Stimulated activated CD4-positive, alpha-beta T cell treated with anti-CD3 and anti-CD28 coated beads, Interleukin-4, amount 100 ng/mL, for 1 hour (primary cell): ENCODE results near the gene PCSK9.

Experiments
- DNase-seq: peaks from one replicate; pipeline ENCODE4 v3.0.0-alpha.2; 2020

PCSK9 gene

GRCh38 chr1:55044617-55045397 lies 5.5 kb downstream of the PCSK9 start:
- DNase-seq = no peak

- DNase-seq = no peak
Measured at GRCh38 chr1:55045430-55045829, 6.1 kb downstream of the PCSK9 start.

DNA sequence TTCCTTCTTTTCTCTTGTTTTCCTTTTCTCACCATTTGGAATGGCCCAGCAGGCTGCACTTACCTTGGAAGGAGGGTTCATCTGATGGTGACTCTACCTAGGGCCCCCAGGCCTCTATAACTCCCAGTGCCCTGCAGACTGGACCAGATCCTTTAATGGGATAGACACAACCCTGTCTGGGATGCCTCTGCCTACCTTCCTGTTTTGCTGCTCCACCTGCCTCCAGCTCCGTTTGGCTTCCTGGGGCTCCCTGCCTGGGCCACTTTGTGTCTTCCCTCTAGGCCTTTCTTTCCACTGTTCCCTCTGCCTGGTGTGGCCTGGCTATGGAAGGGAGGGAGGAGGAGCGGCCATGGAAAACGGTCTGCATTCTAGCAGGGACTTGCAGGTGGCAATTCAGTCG lies 7.5 kb downstream of the PCSK9 start:
- no peak for DNase-seq

DNA sequence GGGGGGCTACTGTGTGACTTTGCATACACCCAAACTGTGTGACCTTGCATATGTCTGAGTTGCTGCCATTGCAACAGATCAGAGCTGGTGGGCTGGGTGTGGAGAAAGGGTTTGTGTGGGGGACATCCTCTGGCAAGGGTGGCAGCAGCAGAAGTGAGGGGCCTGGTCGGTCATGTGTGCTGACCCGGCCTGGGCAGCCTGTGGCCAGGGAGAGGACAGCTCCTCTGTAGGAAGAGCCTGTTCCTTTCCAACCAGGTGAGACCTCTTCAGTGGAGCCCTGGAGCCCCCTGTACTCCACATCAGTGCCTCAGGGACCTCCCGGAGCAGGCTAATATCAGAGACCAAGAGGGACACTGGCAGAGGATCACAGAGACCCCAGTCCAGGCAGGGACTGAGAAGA lies 8.3 kb downstream of the PCSK9 start:
- DNase-seq = no peak

- DNase-seq = no peak
Measured at GRCh38 chr1:55048453-55049270, 9.3 kb downstream of the PCSK9 start.

- no peak for DNase-seq
Measured at GRCh38 chr1:55049271-55049913, 10.0 kb downstream of the PCSK9 start.

DNA sequence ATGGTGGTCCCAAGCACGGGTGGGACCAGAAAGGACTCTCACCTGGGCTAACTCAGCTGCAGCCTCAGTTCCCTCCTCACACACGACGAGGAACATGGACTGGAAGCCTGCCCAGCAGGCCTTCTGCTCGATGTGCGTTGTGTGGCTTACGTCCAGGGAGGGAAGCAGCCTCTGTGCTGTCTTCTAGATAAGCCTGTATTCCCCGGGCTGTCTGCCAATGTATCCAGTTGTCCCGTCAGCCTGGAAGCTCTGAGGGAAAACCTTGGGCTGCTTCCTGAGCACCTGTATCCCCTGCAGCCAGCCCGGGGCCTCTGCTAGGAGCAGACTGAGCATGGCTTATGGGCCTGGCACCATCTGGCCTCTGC lies 10.5 kb downstream of the PCSK9 start:
- no peak for DNase-seq

DNA sequence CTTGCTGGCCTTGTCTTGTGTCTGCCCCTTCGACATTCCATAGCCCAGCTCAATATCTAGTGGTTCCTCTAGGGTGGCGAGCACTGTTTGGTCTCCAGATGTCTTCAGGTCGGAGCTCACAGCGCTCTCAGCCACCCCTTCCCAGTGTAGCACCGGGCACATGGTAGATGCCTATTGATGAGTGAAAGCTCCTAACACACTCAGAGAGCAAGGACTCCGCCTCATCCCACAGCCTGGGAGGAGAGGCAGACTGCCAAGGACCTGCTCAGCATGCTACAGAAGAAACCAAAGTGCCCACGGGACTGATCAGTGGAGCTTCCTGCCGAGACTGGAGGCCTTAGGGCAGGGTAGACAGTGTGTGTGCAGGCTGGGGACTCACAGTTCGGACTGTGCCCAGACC lies 10.9 kb downstream of the PCSK9 start:
- DNase-seq = no peak

DNA sequence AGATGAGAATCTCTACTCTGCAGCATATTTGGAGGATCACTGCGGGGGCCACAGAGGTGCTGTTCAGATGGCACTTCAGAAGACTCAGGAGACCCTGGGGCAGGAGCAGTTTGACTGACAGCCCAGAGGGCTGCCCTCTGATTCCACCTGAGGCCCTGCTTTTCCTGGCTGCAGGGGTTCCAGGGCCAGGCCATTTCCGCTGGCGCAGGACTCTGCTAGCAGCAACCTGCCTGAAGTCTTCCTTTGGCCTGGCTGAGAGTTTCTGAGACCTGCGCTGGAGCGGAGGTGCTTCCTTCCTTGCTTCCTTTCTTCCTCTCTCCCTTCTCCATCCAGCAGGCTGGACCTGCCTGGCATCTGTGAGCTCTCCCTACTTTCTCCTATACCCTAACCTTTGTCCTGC lies 11.8 kb downstream of the PCSK9 start:
- no peak for DNase-seq

GRCh38 chr1:55051621-55052020 lies 12.3 kb downstream of the PCSK9 start:
- DNase-seq = no peak

DNA sequence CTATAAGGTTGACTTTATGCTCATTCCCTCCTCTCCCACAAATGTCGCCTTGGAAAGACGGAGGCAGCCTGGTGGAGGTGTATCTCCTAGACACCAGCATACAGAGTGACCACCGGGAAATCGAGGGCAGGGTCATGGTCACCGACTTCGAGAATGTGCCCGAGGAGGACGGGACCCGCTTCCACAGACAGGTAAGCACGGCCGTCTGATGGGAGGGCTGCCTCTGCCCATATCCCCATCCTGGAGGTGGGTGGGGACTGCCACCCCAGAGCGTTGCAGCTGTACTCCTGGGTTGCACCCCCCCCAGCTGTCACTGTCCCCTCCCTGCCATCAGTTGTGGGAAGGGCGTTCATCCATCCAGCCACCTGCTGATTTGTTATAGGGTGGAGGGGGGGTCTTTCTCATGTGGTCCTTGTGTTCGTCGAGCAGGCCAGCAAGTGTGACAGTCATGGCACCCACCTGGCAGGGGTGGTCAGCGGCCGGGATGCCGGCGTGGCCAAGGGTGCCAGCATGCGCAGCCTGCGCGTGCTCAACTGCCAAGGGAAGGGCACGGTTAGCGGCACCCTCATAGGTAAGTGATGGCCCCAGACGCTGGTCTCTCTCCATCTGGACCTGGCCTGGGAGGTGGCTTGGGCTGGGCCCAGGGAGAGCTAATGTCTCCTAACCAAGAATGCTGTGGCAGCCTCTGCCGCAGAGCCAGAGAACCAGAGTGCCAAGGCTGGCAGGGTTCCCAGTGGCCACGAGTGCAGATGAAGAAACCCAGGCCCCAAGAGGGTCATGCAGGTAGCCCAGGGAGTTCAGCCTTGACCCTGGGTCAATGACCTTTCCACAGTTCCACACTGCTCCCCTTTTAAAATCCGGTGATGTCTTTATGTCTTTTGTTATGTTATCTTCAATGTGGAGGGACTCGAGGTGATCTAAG lies 13.1 kb downstream of the PCSK9 start:
- DNase-seq = no peak

DNA sequence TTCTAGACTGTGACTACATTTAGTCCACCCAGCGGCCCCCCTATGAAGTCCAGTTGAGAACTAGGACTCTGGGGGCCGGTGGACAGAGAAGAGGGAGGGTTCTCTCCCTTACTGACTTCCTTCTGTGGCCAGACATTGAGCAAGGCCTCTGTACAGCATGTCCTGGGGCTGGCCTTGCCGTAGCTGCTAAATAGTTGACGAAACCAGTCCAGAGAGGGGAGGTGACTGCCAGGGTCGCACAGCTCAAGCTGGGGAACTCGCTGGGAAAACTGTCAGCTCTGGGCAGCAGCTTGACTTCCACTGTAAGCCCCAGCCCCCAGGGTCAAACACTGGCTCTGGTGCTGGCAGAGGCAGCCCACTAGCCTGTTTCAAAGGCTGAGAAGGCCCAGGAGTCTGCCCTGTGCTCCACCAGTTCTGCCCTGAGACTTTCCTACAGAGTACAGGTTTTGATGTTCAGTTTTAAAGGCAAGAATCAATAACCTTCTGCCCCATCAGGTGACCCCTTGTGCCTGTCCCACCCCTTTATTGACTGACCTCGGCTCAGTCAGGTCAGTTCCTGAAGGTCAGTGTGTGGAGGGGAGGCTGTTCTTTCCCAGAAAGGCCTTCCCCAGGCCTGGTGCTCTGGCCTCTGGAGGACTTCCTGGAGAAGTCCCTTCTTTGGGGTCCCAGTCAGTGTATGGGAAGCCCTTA lies 14.1 kb downstream of the PCSK9 start:
- DNase-seq = no peak

- DNase-seq = no peak
Measured at GRCh38 chr1:55054396-55054795, 15.0 kb downstream of the PCSK9 start.

GRCh38 chr1:55055084-55055882 lies 15.9 kb downstream of the PCSK9 start:
- no peak for DNase-seq

GRCh38 chr1:55055951-55056631 lies 16.7 kb downstream of the PCSK9 start:
- DNase-seq = no peak

- DNase-seq = no peak
Measured at GRCh38 chr1:55056632-55056992, 17.3 kb downstream of the PCSK9 start.

- DNase-seq = no peak
Measured at GRCh38 chr1:55057270-55057955, 18.1 kb downstream of the PCSK9 start.

DNA sequence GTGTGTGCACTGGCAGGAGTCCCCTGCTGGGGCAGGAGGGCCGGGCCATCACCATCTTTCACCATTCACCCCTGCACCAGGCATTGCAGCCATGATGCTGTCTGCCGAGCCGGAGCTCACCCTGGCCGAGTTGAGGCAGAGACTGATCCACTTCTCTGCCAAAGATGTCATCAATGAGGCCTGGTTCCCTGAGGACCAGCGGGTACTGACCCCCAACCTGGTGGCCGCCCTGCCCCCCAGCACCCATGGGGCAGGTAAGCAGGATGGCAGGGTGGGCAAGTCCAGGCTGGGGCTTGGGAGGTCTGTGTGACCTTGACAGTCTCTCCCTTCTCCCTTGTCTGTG lies 18.6 kb downstream of the PCSK9 start:
- no peak for DNase-seq

- no peak for DNase-seq
Measured at GRCh38 chr1:55059302-55060132, 20.2 kb downstream of the PCSK9 start.
